Tibial nerve (tissue), 4 donors: ENCODE measurements around the gene ARHGEF17.

Experiments used
- CTCF ChIP-seq, 5 experiments: fragments of 200-600 bp in 3 of 5; fragments of 450-650 bp in 2 of 5; sonication (generic) in 3 of 5; IDR thresholded peaks; one replicate each; pipeline ENCODE4 v1.5.1; 2016 to 2019; ENCODE audit warnings: antibody characterized with exemption in 5 of 5, mild to moderate bottlenecking in 3 of 5, moderate library complexity in 2 of 5
- EP300 ChIP-seq, 2 donors: sonication (generic); formaldehyde crosslinking; IDR thresholded peaks; one replicate each; pipeline ENCODE4 v1.6.1; 2017; ENCODE audit warnings: antibody characterized with exemption in 2 of 2, mild to moderate bottlenecking in 1 of 2
- POLR2A ChIP-seq, 2 donors: fragments of 450-650 bp; IDR thresholded peaks; one replicate each; pipeline ENCODE4 v1.6.1; 2017; ENCODE audit warnings: antibody characterized with exemption in 2 of 2, mild to moderate bottlenecking in 2 of 2, moderate library complexity in 2 of 2

DNA sequence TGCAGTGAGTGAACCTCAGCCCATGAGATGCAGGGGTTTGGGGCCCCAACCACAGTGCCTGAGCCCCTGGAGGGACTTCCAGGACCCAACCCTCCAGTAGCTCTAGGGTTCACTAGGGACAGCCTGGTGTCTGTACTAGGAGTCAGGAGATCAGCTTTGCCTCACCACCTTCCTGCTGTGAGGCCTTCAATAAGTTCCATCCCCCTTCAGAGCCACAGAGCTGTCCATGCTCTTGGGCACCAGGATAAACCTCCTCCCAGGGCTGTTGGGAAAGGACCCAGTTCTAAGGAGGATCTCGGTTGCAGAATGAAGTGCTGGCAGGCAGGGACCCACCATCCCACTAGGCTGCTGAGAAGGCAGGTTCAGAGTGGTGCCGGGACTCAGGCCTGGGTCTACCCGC is 9.7 kb downstream of the ARHGEF17 start:
- no peak for TF ChIP-seq POLR2A (IDR thresholded peaks at IDR 0.05)
- TF ChIP-seq CTCF (IDR thresholded peaks at IDR 0.05): no peak
- TF ChIP-seq EP300 (IDR thresholded peaks at IDR 0.05): no peak
